Measurements from ENCODE around the gene ALKBH6. TPM values are rescaled to one million over a fixed set of nuclear protein-coding genes. Genes with fewer than 3 reads are reported as not detected.

Gene ALKBH6
- 10 to 100 TPM; 22.3 to 95.3 (median 32.6) TPM for total RNA-seq

DNA sequence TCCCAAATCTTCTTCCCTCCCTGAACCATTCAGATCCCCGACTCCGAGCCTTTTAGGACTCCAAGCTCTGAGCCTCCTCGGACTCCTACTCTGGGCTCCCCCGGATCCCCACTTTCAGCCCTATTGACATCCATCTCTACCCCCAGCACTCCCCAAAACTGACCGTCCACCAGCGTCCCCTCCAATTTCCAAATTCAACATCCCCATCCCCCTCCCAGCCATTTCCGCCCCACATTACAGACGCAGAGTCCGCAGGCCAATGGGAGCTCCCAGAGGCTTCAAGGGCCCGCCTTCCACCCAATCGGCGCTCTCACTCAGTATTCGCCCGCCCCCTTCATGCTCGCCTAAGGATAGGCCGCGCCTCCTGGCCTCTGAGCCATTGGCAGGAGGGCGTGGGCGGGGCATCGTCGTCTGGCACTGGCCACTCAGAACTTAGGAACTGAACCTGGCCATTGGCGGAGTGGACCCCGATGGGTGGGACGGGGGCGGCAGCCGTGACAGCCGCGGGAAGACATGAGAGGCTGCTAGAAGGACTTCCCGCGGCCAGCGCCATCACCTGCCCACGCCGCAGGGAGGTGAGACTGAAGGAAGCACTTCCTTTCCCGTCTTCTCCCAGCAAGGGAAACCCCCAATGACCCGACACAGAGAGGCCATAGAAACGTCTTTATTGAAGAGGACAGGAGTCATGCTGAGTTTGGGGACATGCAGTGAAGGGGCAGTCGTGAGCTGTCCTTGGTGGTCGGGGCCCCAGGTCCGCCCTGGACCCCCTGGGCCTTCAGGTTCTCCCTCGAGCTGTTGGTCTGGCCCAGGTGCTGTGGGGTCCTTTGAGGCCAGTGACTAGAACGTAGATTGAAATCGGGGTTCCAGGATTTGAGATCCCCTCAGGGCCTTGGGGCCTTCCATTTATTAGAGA, at the start of gene ALKBH6:
Gene ALKBH6, minus strand, starts transcription at position 202 of the 913 bp plus-strand sequence. CDS start 816 bp downstream, outside the sequence.
- DNase-seq: peak; percentile 98 to 100
- peak in 2 of 4 donors; percentile 6 to 58 for TF ChIP-seq POLR2A (IDR thresholded peaks at IDR 0.05)
- TF ChIP-seq EP300 (IDR thresholded peaks at IDR 0.05): no peak
- peak in 2 of 6 experiments; percentile 8 to 15 for TF ChIP-seq CTCF (IDR thresholded peaks at IDR 0.05)
- peak; percentile 31 to 42 for TF ChIP-seq POLR2AphosphoS5 (IDR thresholded peaks at IDR 0.05)
- peaks cover 11 to 25% (median 20%) of the 10 kb centered on the region in 4 donors for H3K4me1 ChIP-seq
- peak within 1 kb of the TSS; percentile 75 to 93 (median 86) for H3K27ac ChIP-seq
- peak within 1 kb of the TSS; percentile 55 to 72 (median 68) for H3K4me3 ChIP-seq
- peak; percentile 99 for ATAC-seq (ENCODE audit: low FRiP score in 2 of 2)
- H3K9me3 ChIP-seq: no peaks in the 10 kb centered on the region
- no peaks in the 10 kb centered on the region for H3K27me3 ChIP-seq
- 3 to 5% methylated on average over 27 to 41 of the region's 42 CpGs for WGBS, 2 donors
- H3K36me3 ChIP-seq: no peaks in the 10 kb centered on the region

DNA sequence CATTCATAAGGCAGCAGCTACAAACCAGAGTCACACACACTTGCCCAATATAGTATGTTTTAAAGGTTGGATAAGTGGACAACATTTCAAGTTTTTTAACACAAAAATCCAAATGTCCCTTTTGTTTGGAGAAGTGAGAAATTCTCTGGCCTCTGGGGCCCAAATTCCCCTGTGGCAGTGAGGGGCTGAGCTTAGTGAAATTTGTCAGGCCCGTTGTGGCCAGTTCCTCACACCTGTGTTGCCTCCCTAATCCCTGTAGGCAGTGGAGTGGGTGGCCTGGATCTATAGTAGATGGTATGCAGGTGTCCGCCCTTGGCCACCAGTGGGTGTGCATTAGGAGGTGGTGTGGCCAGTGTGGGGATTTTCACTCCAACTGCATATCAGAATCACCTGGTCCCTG, 47.4 kb upstream of the ALKBH6 start:
- H3K4me3 ChIP-seq: no peak overlapping the region
- no peaks in the 10 kb centered on the region for H3K9me3 ChIP-seq
- WGBS, 2 donors: 97 to 100% methylated on average over 1 to 2 of the region's 2 CpGs
- H3K36me3 ChIP-seq: no peaks in the 10 kb centered on the region
- DNase-seq: no peak
- H3K4me1 ChIP-seq: no peaks in the 10 kb centered on the region
- no peak for ATAC-seq (ENCODE audit: low FRiP score in 2 of 2)
- no peak overlapping the region for H3K27ac ChIP-seq
- no peak for TF ChIP-seq CTCF (IDR thresholded peaks at IDR 0.05)
- no peak for TF ChIP-seq POLR2AphosphoS5 (IDR thresholded peaks at IDR 0.05)
- no peak for TF ChIP-seq EP300 (IDR thresholded peaks at IDR 0.05)
- TF ChIP-seq POLR2A (IDR thresholded peaks at IDR 0.05): no peak
- H3K27me3 ChIP-seq: no peaks in the 10 kb centered on the region

DNA sequence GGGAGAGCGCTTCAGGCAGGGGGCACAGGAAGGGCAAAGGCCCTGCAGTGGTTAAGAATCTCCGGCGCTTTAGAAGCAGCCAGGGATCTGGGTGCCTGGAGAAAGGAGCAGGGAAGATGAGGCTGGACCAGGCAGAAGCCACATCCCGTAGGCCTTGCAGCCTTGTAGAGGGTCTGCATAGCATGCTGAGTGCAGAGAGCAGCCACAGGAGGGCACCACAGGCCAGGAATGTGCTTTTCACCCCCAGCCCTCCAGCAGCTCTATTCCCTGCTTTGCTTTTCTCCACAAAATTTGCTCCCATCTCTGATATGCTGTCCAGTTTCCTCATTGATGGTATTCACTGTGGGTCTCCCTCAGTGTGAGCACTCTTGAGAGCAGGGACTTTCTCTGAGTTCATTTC, 46.4 kb upstream of the ALKBH6 start:
- no peak for TF ChIP-seq POLR2A (IDR thresholded peaks at IDR 0.05)
- TF ChIP-seq POLR2AphosphoS5 (IDR thresholded peaks at IDR 0.05): no peak
- no peak for TF ChIP-seq EP300 (IDR thresholded peaks at IDR 0.05)
- TF ChIP-seq CTCF (IDR thresholded peaks at IDR 0.05): peak in 5 of 6 experiments; percentile 24 to 45 (median 30)
- Histone ChIP-seq H3K27ac (no peak overlapping the region), H3K36me3 (no peaks in the 10 kb centered on the region), H3K4me1 (peaks cover 1 to 5% (median 2%) of the 10 kb centered on the region in 4 donors), H3K4me3 (no peak overlapping the region), H3K9me3 (no peaks in the 10 kb centered on the region), H3K27me3 (no peaks in the 10 kb centered on the region)
- 79 to 89% methylated on average over 4 of the region's 4 CpGs for WGBS, 2 donors
- ATAC-seq (ENCODE audit: low FRiP score in 2 of 2): peak in 1 of 2 donors; percentile 66
- DNase-seq: peak in 1 of 2 donors; percentile 24

- Histone ChIP-seq H3K4me1 (peaks cover 7 to 13% (median 8%) of the 10 kb centered on the region in 4 donors), H3K9me3 (no peaks in the 10 kb centered on the region), H3K27me3 (no peaks in the 10 kb centered on the region), H3K36me3 (no peaks in the 10 kb centered on the region), H3K27ac (no peak overlapping the region), H3K4me3 (no peak overlapping the region)
- WGBS, 2 donors: 80 to 81% methylated on average over 6 of the region's 6 CpGs
- ATAC-seq (ENCODE audit: low FRiP score in 2 of 2) (no peak), DNase-seq (no peak)
- TF ChIP-seq EP300 (IDR thresholded peaks at IDR 0.05): no peak
- no peak for TF ChIP-seq CTCF (IDR thresholded peaks at IDR 0.05)
- no peak for TF ChIP-seq POLR2A (IDR thresholded peaks at IDR 0.05)
- TF ChIP-seq POLR2AphosphoS5 (IDR thresholded peaks at IDR 0.05): no peak
Observed at GRCh38 chr19:36059180-36059910, 45.3 kb upstream of the ALKBH6 start.
